ENCODE measurements around the gene PCSK6.

PCSK6 gene

DNA sequence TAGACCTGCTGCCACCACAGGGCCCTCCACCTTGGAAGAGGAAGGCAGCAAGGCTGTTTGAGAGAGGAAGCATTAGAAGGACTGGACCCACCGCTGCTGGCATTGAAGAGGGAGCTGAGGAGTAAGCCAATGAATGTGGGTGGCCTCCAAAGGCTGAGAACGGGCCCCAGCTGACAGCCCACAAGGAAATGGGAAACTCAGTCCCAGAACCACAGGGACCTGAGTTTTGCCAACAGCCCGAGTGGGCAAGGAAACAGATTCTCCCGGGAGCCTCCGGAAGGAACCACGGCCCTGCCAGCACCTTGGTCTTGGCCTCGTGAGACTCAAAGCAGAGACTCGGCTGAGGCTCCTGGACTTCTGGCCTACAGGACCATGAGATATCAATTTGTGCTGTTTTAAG, 99.0 kb downstream of the PCSK6 start:
- Histone ChIP-seq H3K9me3 (ENCODE audit: insufficient read depth, low read length, severe bottlenecking) (no peaks in the 10 kb centered on the region), H3K36me3 (ENCODE audit: insufficient read depth, low read length) (no peaks in the 10 kb centered on the region), H3K27ac (ENCODE audit: low read length) (no peak overlapping the region), H4K20me1 (ENCODE audit: insufficient read depth, low read length) (no peaks in the 10 kb centered on the region), H2AFZ (ENCODE audit: low read depth, low read length) (no peak overlapping the region), H3K27me3 (ENCODE audit: insufficient read depth, low read length, poor library complexity) (no peaks in the 10 kb centered on the region), H3K79me2 (ENCODE audit: insufficient read depth, low read length) (no peaks in the 10 kb centered on the region), H3K4me1 (ENCODE audit: insufficient read depth, low read length) (peaks cover 2% of the 10 kb centered on the region; the same call in 1 of the 2 replicates), H3K9ac (ENCODE audit: low read depth, low read length) (no peak overlapping the region), H3K4me2 (ENCODE audit: insufficient read depth, low read length) (no peak overlapping the region), H3K4me3 (ENCODE audit: low read depth in 1 of 2, low read length in 2 of 2) (no peak overlapping the region)
- ATAC-seq (ENCODE audit: insufficient read depth, low read depth) (no peak), DNase-seq (no peak)
- TF ChIP-seq EZH2 (IDR thresholded peaks at IDR 0.05; ENCODE audit: borderline replicate concordance, low read depth, low read length, severe bottlenecking), result no peak
- TF ChIP-seq, protein P1, sequence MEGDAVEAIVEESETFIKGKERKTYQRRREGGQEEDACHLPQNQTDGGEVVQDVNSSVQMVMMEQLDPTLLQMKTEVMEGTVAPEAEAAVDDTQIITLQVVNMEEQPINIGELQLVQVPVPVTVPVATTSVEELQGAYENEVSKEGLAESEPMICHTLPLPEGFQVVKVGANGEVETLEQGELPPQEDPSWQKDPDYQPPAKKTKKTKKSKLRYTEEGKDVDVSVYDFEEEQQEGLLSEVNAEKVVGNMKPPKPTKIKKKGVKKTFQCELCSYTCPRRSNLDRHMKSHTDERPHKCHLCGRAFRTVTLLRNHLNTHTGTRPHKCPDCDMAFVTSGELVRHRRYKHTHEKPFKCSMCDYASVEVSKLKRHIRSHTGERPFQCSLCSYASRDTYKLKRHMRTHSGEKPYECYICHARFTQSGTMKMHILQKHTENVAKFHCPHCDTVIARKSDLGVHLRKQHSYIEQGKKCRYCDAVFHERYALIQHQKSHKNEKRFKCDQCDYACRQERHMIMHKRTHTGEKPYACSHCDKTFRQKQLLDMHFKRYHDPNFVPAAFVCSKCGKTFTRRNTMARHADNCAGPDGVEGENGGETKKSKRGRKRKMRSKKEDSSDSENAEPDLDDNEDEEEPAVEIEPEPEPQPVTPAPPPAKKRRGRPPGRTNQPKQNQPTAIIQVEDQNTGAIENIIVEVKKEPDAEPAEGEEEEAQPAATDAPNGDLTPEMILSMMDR (IDR thresholded peaks at IDR 0.05; ENCODE audit: borderline replicate concordance, extremely low read depth, low read length, poor library complexity, severe bottlenecking), result no peak

DNA sequence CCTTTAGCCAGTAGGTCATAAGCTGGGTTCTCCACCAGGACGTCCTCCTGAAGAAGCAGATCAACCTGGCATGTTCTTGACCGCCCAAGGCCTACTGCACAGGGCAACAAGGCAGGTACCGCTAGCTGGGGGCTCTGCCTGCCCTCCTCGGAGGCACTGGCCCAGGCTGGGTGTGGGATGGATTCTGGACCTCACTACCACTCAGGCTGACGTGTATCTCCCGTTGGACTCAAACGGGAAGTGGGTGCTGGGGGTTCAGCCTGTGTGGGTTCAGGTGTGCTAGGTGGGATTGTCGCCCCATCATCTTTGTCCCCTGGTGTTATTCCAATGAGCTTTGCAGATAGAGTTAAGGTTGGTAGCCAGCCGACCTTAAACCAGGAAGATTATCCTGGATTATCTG, 99.4 kb downstream of the PCSK6 start:
- Histone ChIP-seq H4K20me1 (ENCODE audit: insufficient read depth, low read length) (no peaks in the 10 kb centered on the region), H3K27ac (ENCODE audit: low read length) (no peak overlapping the region), H3K4me2 (ENCODE audit: insufficient read depth, low read length) (no peak overlapping the region), H2AFZ (ENCODE audit: low read depth, low read length) (no peak overlapping the region), H3K36me3 (ENCODE audit: insufficient read depth, low read length) (no peaks in the 10 kb centered on the region), H3K9me3 (ENCODE audit: insufficient read depth, low read length, severe bottlenecking) (no peaks in the 10 kb centered on the region), H3K4me1 (ENCODE audit: insufficient read depth, low read length) (no peaks in the 10 kb centered on the region), H3K4me3 (ENCODE audit: low read depth in 1 of 2, low read length in 2 of 2) (no peak overlapping the region), H3K27me3 (ENCODE audit: insufficient read depth, low read length, poor library complexity) (no peaks in the 10 kb centered on the region), H3K9ac (ENCODE audit: low read depth, low read length) (no peak overlapping the region), H3K79me2 (ENCODE audit: insufficient read depth, low read length) (no peaks in the 10 kb centered on the region)
- no peak for DNase-seq
- no peak for ATAC-seq (ENCODE audit: insufficient read depth, low read depth)
- TF ChIP-seq, protein P1 (IDR thresholded peaks at IDR 0.05; ENCODE audit: borderline replicate concordance, extremely low read depth, low read length, poor library complexity, severe bottlenecking), result no peak
- no peak for TF ChIP-seq EZH2 (IDR thresholded peaks at IDR 0.05; ENCODE audit: borderline replicate concordance, low read depth, low read length, severe bottlenecking)

DNA sequence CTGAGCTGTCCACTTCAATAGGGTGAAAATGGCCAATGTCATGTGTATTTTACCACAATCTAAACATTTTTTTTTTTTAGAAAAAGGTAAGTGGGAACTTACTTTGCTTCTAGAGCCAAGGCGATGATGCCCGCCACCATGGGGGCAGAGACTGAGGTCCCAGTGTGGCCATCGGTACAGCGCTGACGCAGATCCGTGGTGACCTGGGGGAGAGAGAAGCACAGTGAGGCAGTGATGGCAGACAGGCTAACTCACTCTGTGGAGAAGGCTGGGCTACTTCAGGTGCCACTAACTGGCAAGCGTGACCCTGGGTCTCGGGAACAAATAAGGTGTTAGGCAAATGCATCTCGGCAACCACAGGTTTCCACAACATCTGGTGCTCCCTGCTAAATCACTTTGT, 100.1 kb downstream of the PCSK6 start:
- ATAC-seq (ENCODE audit: insufficient read depth, low read depth), result no peak
- Histone ChIP-seq H3K4me1 (ENCODE audit: insufficient read depth, low read length) (no peaks in the 10 kb centered on the region), H3K36me3 (ENCODE audit: insufficient read depth, low read length) (no peaks in the 10 kb centered on the region)

More for the DNA sequence above, 100.1 kb downstream of the PCSK6 start:
- TF ChIP-seq, protein P1 (IDR thresholded peaks at IDR 0.05; ENCODE audit: borderline replicate concordance, extremely low read depth, low read length, poor library complexity, severe bottlenecking), result no peak
- no peak for TF ChIP-seq EZH2 (IDR thresholded peaks at IDR 0.05; ENCODE audit: borderline replicate concordance, low read depth, low read length, severe bottlenecking)
- Histone ChIP-seq H3K4me2 (ENCODE audit: insufficient read depth, low read length) (no peak overlapping the region), H4K20me1 (ENCODE audit: insufficient read depth, low read length) (no peaks in the 10 kb centered on the region), H3K27me3 (ENCODE audit: insufficient read depth, low read length, poor library complexity) (no peaks in the 10 kb centered on the region), H3K79me2 (ENCODE audit: insufficient read depth, low read length) (no peaks in the 10 kb centered on the region), H3K9me3 (ENCODE audit: insufficient read depth, low read length, severe bottlenecking) (no peaks in the 10 kb centered on the region), H2AFZ (ENCODE audit: low read depth, low read length) (no peak overlapping the region), H3K9ac (ENCODE audit: low read depth, low read length) (no peak overlapping the region), H3K27ac (ENCODE audit: low read length) (no peak overlapping the region), H3K4me3 (ENCODE audit: low read depth in 1 of 2, low read length in 2 of 2) (no peak overlapping the region)
- no peak for DNase-seq
